ENCODE measurements around the gene CROCC.

Gene CROCC

GRCh38 chr1:16991571-16991970 lies 69.8 kb downstream of the CROCC start:
- DNase-seq: no peak

DNA sequence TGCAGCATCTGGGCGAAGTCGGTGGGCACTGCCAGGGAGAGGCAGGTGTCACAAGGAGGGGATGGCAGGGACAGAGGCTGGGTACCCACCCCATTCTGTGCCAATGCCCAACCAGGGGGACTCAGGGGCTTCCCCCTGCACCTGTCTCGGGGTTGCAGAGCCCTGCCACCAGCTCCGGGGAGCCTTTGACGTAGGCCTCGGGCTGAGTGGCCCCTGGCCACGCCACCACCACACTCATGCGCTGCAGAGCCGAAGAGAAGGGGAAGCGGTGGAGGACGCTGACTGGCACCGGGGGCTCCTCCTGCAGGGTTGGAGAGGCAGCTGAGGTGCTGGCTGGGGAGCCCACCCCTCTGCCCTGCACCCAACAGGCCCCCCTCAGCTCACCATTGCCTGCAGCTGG lies 70.4 kb downstream of the CROCC start:
- no peak for DNase-seq

DNA sequence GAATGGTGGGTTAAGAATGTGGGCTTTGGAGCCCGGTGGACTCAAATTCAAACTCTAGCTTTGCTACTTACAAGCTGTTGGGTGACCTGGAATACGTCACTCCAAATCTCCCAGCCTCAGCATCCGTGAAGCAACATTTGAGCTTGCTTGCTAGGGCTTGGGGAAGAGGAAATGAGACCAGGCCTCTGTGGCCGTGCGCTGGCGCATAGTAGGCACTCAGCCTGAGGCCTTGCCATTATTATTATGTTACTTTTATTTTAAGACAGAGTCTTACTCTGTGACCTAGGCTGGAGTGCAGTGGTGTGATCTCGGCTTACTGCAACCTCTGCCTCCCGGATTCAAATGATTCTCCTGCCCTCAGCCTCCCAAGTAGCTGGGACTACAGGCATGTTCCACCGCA lies 70.9 kb downstream of the CROCC start:
- DNase-seq: no peak

GRCh38 chr1:16993521-16994038 lies 71.8 kb downstream of the CROCC start:
- DNase-seq: no peak

- DNase-seq: no peak
Measured at GRCh38 chr1:16996845-16997244, 75.1 kb downstream of the CROCC start.

- no peak for DNase-seq
Measured at GRCh38 chr1:16998589-16998988, 76.9 kb downstream of the CROCC start.

DNA sequence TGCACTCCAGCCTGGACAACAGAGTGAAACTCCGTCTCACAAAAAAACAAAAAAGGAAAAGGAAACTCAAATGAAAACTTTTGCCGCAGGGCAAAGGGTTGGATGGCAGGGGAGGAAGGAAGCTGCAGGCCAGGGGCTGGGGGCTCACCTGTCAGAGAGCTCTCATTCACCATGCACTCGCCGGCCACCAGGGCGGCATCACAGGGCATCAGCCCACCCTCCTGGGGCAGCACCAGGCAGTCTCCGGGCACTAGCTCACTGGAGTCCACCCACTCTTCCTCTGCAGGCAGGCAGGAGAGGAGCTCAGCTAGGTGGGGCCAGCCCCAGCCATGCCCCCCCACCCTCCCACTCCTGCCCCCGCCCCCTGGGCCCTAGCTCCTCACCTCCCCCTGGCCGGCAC lies 78.1 kb downstream of the CROCC start:
- no peak for DNase-seq

- no peak for DNase-seq
Measured at GRCh38 chr1:17001760-17002523, 80.2 kb downstream of the CROCC start.

- DNase-seq: no peak
Measured at GRCh38 chr1:17002524-17002902, 80.8 kb downstream of the CROCC start.

DNA sequence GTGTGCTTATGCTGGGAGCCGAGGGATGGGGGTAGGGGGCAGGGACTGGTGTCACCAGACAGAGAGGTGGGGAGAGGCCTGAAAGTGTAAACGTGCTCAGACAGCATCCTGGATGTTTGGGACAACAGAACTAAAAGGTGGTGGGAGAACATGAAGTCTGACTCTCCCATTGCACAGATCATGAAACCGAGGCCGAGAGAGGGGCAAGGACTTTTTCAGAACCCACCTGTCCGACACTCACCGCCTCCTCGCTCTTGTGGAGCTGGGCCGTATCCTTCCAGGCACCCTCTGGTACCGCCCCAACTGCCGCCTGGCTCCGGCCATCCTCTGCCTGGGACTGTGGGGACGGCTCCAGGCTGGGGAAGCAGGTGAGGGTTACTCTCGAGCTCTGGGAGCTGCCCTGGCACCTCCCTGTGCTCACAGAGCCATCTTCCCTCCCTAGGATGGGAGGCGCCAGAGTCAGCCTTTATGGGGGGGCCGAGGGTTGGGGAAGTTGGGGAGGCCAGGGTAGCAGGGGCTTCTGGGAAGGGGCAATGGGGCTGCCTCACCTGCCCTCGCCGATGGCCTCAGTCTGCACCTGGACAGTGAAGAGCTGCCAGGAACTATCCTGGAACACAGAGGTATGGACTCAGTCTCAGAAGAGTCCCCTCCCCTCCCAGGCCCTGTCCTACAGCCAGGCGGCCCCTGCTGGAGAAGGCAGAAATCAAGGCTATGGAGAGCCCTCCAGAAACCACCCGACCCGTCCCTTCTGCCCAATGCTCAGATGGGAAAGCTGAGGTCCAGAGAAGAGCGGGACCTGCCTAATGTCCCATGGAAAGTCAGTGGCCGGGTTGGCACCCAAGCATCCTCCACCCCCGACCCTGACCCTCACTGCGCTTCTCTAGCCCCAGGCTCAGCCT lies 83.0 kb downstream of the CROCC start:
- DNase-seq: no peak

DNA sequence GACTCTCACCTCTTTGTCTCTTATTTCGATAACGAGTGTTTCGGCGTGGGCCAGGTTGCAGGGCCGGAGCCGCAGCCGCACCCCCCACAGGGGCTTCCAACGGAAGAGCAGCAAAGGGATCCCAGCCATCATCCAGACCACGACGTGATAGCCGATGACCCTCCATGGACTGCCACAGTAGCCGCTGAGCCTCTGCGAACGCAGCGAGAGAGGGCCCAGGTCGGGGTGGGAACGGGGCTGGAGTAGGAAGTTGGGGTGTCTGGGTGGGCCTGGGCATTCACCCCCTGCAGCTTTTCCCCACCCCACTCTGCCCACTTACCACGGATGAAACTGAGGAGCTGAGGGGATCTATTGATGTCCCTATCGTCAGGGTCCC lies 83.6 kb downstream of the CROCC start:
- DNase-seq: no peak

GRCh38 chr1:17007121-17007520 lies 85.4 kb downstream of the CROCC start:
- no peak for DNase-seq

- no peak for DNase-seq
Measured at GRCh38 chr1:17008208-17008855, 86.6 kb downstream of the CROCC start.

DNA sequence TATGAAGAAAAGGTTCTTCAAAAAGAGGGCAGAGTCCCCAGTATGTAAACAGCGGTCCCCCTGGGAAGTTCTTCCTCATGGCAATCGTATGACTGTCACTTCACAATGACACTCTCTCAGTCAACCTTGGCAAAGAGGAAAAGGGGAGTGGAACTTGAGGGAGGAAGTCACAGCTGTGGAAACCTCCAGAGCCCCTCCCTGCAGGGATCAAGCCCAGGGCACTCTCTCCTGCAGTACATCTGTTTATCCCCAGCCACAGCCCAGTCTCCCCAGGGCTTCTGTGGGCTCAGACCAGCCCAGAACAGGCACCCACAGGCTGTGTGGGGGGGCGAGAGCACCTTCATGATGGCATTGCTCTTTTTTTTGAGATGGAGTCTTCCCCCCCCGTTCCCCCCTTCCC lies 88.0 kb downstream of the CROCC start:
- DNase-seq: no peak

DNA sequence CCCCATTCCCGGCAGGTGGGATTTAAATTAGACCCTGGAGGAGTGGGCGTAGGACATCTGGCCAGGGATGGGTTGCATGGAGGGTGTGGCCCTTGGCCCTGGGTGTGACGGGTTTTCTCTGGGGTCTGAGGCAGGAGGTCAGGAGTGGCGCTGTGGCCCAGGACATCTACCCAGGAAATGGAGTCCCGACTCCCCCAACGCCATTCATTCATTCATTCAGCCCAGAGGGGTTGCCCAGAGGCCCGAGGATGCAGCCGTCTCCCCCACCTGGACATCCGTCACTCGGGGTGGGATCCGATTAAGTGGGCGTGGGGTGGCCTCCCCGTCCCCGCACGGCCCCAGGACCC lies 89.3 kb downstream of the CROCC start:
- no peak for DNase-seq

DNA sequence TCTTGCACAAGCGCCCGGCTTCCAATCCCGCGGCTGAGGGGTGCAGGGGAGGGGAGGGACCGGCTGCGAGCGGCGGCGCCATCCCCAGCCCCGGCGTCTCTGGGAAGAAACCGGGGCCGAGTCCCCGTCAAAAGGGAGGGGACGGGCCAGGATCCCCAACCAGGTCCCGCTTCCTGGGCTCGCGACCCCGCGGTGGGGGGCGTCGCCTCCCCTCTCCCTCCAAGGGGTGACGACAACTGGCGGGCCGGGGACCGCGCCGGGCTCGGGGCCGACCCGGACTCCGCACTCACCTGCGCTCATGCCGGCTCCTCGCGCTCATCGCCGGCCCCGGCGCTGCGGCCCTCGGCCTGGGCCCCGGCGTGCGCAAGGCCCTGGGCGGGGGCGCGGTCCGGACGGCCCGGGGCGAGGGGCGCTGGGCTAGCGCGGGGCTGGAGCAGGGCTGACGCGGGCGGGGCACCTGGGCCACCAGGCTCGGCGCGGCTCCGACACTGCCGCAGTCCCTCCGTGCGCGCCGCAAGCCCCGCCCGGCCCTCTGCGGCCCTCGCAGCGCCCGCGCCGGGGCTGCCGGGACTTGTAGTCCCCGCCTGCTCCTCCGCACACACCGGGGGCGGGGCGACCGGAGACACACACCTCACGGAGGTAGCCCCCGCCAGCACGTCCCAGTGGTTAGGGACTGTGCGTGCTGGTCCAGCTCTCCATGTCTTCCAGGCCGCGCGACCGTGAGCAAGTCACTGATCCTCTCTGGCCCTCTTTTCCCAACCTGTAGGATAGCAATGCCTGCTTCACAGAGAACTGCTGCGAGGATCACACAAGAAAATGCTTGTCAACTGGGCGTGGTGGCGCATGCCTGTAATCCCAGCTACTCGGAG lies 89.9 kb downstream of the CROCC start, which contains the start of gene ATP13A2:
TSS of gene ATP13A2 (minus strand) at position 490 of the 869 bp plus-strand sequence. CDS start at position 300, 190 bp downstream.
- peak; percentile 60 for DNase-seq

DNA sequence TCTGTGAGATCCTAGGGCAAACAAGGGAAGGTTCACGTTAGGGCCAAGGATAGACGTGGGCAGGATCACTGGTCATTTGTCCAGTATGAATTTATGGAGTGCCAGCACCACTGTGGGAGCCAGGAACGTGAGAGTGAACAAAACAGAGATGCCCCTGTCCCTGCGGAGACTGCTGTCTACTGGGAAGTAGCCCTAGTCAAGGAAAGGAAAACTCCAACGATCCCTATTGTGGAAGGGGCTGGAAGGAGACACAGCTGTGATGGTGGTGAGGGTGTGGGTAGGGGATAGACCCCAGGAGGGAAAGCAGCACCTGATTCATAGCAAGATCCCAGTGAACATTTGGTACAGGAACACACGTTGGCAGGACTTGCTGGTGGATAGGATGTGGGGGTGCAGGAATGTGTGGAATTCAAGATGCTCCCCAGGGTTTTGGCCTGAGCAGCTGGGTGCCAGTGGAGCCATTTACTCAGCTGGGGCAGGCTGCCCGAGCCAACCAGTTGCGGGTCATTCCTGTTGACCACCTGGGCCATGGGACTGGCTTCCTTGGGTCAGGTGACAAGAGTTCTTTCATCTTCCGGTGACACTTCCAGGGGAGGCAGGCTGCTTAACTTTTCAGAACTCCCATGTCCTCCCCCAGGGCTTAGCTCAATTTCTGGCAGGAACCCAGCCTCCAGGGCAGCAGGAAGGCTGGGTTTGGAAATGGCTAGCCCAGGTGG lies 91.2 kb downstream of the CROCC start:
- no peak for DNase-seq

GRCh38 chr1:17013491-17014320 lies 92.0 kb downstream of the CROCC start:
- DNase-seq: no peak

- no peak for DNase-seq
Measured at GRCh38 chr1:17014671-17015567, 93.2 kb downstream of the CROCC start.

DNA sequence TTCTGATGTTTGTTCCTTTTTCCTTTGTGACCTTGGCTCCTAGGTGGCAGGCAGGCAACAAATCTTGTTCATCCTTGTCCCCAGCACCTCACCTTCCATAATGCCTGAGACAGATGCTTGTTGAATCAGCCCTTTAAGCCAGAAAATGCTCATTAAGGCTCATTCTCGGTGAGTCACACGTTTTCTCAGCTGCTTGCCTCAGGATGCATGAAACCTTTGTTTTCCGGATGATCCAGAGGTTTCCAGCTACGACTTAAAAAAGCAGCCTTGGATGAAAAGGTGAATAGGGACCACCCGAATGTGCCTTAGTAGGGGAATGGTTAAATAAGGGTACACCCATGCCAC lies 94.6 kb downstream of the CROCC start:
- DNase-seq: no peak

Data from NK-92 treated with Interleukin-12 subunit alpha and Interleukin-12 subunit beta, amount 100 ng/mL, for 24 hours (cell line).